Prostate gland (tissue), 2 donors: ENCODE measurements around the gene C1orf159. TPM values are rescaled to one million over a fixed set of nuclear protein-coding genes. Genes with fewer than 3 reads are reported as not detected.

ENCODE experiments used
- DNase-seq: peaks from one replicate; pipeline ENCODE4 v3.0.0-alpha.2; 2019; ENCODE audit warnings: low spot score
- H3K27ac ChIP-seq, 2 donors: fragments of 200-600 bp; sonication (generic); 2 replicates each; pipeline ENCODE4 v1.5.1; 2017 to 2019
- H3K27me3 ChIP-seq: fragments of 200-600 bp; sonication (generic); replicated peaks from 2 replicates; pipeline ENCODE4 v1.5.1; 2019; ENCODE audit not compliant: insufficient read depth
- H3K36me3 ChIP-seq, 2 donors: fragments of 200-600 bp; sonication (generic); 1 replicate in 1 of 2; 2 replicates in 1 of 2; pipeline versions ENCODE4 v1.5.1 to v1.8.1; 2017 to 2019
- H3K4me1 ChIP-seq: fragments of 200-600 bp; sonication (generic); replicated peaks from 2 replicates; pipeline ENCODE4 v1.5.1; 2019
- H3K4me3 ChIP-seq, 2 donors: fragments of 200-600 bp; sonication (generic); 2 replicates each; pipeline ENCODE4 v1.5.1; 2017 to 2019
- H3K9me3 ChIP-seq: fragments of 200-600 bp; sonication (generic); 2 replicates; pipeline ENCODE4 v1.5.1; 2017
- POLR2A ChIP-seq: fragments of 450-650 bp; IDR thresholded peaks from one replicate; pipeline ENCODE4 v1.6.1; 2016; ENCODE audit warnings: antibody characterized with exemption, mild to moderate bottlenecking
- POLR2AphosphoS5 ChIP-seq: sonication (generic); formaldehyde crosslinking; IDR thresholded peaks from one replicate; pipeline ENCODE4 v1.6.1; 2017; ENCODE audit warnings: antibody characterized with exemption
- WGBS: methylation state at CpG from one replicate; pipeline ENCODE4 v1.1.5; 2018; 5-methylcytosine and 5-hydroxymethylcytosine counted together
- intact Hi-C: fragments of 100-400 bp; cut with DNase I; formaldehyde crosslinking; loops from one replicate; pipeline ENCODE4 v1.14.2; 2022
- total RNA-seq, 2 donors: library from RNA; depleted of rRNA; stranded (reverse); fragments of >200 nt; gene quantifications; one replicate each; pipeline ENCODE4 v1.1.0, GENCODE V29; 2016
- TF ChIP-seq, protein P1 (sequence below), 4 experiments: fragments of 200-600 bp in 2 of 4; fragments of 450-650 bp in 2 of 4; sonication (generic) in 2 of 4; IDR thresholded peaks; 1 replicate in 3 of 4; 2 replicates in 1 of 4; pipeline ENCODE4 v1.5.1; 2016 to 2019; ENCODE audit warnings: antibody characterized with exemption in 4 of 4, mild to moderate bottlenecking in 2 of 4, moderate library complexity in 2 of 4

Gene C1orf159
- total RNA-seq, 2 donors from 2014 or later: 20.0 to 26.4 TPM

GRCh38 chr1:1037366-1038327 lies 78.2 kb downstream of the C1orf159 start:
- no peaks in the 10 kb centered on the region for H3K9me3 ChIP-seq
- H3K4me1 ChIP-seq: peaks cover 13% of the 10 kb centered on the region
- H3K27ac ChIP-seq: no peak overlapping the region
- DNase-seq: no peak
- 79% methylated on average over 30 of the region's 30 CpGs for WGBS
- no peaks in the 10 kb centered on the region for H3K36me3 ChIP-seq
- TF ChIP-seq, protein P1, sequence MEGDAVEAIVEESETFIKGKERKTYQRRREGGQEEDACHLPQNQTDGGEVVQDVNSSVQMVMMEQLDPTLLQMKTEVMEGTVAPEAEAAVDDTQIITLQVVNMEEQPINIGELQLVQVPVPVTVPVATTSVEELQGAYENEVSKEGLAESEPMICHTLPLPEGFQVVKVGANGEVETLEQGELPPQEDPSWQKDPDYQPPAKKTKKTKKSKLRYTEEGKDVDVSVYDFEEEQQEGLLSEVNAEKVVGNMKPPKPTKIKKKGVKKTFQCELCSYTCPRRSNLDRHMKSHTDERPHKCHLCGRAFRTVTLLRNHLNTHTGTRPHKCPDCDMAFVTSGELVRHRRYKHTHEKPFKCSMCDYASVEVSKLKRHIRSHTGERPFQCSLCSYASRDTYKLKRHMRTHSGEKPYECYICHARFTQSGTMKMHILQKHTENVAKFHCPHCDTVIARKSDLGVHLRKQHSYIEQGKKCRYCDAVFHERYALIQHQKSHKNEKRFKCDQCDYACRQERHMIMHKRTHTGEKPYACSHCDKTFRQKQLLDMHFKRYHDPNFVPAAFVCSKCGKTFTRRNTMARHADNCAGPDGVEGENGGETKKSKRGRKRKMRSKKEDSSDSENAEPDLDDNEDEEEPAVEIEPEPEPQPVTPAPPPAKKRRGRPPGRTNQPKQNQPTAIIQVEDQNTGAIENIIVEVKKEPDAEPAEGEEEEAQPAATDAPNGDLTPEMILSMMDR (IDR thresholded peaks at IDR 0.05): no peak
- TF ChIP-seq POLR2A (no peak), POLR2AphosphoS5 (no peak)
- H3K27me3 ChIP-seq: no peaks in the 10 kb centered on the region
- intact Hi-C loops: no loop called here
- H3K4me3 ChIP-seq: no peak overlapping the region

DNA sequence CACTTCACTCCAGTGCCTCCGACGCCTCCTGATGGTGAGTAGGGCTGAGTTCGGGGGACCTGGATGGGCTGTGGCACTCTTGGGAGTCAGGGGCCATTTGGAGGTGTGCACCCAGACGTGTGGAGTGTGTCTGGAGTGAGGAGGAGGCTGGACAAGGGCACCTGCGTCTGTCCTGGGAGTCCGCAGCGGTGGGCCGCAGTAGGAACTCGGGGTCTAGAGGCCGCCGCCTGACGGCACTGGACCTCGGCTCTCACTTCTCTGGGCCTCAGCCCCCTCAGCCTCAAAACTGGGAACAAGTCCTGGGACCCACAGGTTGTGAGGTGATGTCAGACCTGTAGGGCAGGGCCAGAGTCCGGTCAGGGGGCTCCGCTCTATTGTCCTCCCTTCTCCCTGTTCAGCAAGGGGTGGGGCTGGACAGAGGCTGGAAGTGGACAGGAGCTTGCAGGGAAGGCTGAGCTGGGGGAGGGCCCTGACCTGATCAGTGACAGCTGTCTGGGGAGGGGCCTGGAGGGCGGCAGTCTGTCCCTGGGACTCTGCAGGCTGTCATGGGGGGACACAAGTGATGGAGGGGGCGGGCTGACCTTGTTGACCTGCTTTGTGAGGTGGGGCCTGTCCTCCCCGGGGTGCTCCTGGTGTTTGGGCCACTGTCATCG lies 80.5 kb downstream of the C1orf159 start:
- H3K27me3 ChIP-seq: no peaks in the 10 kb centered on the region
- TF ChIP-seq, protein P1 (IDR thresholded peaks at IDR 0.05): no peak
- no peak for TF ChIP-seq POLR2AphosphoS5
- no peak for TF ChIP-seq POLR2A
- no peak for DNase-seq
- no peak overlapping the region for H3K27ac ChIP-seq
- peaks cover 13% of the 10 kb centered on the region for H3K4me1 ChIP-seq
- H3K9me3 ChIP-seq: no peaks in the 10 kb centered on the region
- H3K4me3 ChIP-seq: no peak overlapping the region
- WGBS: 92% methylated on average over 19 of the region's 19 CpGs
- intact Hi-C loops: no loop called here
- H3K36me3 ChIP-seq: no peaks in the 10 kb centered on the region

DNA sequence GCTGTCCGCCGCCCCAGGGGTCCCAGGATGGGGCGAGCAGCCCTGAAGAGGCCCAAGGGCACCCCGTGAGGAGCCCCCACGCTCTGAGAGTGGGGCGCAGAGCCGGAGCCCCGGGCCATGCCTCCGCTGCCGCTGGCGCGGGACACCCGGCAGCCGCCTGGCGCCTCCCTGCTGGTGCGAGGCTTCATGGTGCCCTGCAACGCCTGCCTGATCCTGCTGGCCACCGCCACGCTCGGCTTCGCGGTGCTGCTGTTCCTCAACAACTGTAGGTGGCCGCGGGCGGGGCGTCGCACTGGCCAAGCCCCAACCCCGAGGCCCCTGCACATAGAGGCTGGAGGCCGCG lies 81.5 kb downstream of the C1orf159 start:
- DNase-seq: no peak
- 73% methylated on average over 29 of the region's 30 CpGs for WGBS
- Histone ChIP-seq H3K36me3 (no peaks in the 10 kb centered on the region), H3K27ac (no peak overlapping the region), H3K9me3 (no peaks in the 10 kb centered on the region), H3K4me3 (no peak overlapping the region), H3K4me1 (peaks cover 6% of the 10 kb centered on the region), H3K27me3 (no peaks in the 10 kb centered on the region)
- intact Hi-C loops: no loop called here
- TF ChIP-seq POLR2AphosphoS5 (no peak), POLR2A (no peak)

DNA sequence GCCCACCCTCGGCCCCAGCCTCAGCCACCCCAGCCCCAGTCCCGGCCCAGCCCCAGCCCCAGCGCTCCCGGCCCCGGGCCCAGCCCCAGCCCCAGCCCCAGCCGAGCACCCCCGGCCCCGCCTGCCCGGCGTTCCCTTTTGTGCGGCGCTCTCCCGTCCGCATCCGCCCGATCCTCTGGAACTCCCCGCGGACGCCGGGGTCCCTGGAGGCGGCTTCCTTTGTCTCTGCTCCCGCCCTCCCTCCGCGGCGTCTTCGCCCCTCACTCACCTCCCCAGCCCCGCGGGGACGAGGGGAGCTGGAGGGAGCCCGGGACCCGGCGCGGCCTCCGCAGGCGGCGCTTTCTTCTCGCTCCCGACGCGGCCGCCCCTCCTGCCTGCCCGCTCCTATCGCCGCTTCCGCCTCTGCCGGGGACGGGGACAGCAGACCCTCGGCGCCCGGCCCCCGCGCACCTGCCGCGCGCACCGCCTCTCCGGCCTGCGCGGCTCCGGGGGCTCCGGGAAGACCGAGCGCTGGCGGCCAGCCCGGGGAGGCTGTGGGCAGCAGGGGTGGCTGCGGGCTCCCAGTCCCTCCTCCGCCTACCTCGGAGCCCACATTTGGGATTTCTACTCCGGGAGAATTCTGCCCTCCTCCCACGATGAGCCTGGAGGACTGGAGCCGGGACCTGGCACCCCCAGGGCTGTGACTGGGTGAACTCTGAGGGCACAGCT lies 82.0 kb downstream of the C1orf159 start:
- no peaks in the 10 kb centered on the region for H3K27me3 ChIP-seq
- peaks cover 6% of the 10 kb centered on the region for H3K4me1 ChIP-seq
- DNase-seq: no peak
- intact Hi-C loops: no loop called here
- TF ChIP-seq, protein P1 (IDR thresholded peaks at IDR 0.05): no peak
- no peak for TF ChIP-seq POLR2A
- TF ChIP-seq POLR2AphosphoS5: no peak
- H3K4me3 ChIP-seq: peak overlapping the region; percentile 27 to 46
- H3K9me3 ChIP-seq: no peaks in the 10 kb centered on the region
- no peaks in the 10 kb centered on the region for H3K36me3 ChIP-seq
- no peak overlapping the region for H3K27ac ChIP-seq
- WGBS: 21% methylated on average over 48 of the region's 71 CpGs

DNA sequence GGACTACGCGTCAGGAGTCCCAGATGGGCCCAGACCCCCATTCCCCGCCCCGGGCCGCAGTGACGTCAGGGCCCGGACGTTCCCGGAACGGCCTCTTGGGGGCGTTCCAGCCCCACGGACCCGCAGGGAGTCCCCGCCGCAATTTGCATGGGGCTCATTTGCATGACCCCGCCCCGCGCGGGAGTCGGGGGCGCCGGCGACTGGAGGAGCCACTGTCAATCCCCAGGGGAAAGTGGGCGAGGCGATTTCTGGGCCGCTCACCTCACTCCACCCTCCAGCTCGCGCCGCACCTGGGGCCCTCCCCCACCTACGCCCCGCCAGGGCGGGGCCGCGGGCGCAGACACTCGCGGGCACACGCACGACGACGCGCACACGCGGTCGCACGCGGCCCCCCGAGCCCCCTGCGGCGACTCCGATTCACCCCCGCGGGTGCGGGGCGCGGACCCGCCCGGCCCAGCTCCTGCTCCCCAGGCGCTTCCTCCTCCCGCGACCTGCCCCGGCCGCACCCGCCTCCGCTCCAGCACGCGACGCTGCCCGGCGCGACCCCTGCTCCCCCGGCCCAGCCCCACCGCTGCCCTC lies 82.8 kb downstream of the C1orf159 start:
- Histone ChIP-seq H3K4me3 (peak overlapping the region; percentile 27 to 46), H3K9me3 (no peaks in the 10 kb centered on the region), H3K4me1 (peaks cover 6% of the 10 kb centered on the region), H3K27me3 (no peaks in the 10 kb centered on the region), H3K27ac (peak overlapping the region in 1 of 2 donors; percentile 26), H3K36me3 (no peaks in the 10 kb centered on the region)
- peak; percentile 95 for DNase-seq
- under 1% methylated on average over 63 of the region's 73 CpGs for WGBS
- intact Hi-C loops: no loop called here
- TF ChIP-seq, protein P1 (IDR thresholded peaks at IDR 0.05): peak; percentile 72 to 96 (median 82)
- TF ChIP-seq POLR2A (no peak), POLR2AphosphoS5 (peak; percentile 88)
